GM21529 (cell line): ENCODE measurements around the gene KRT35.

Experiments
- ATAC-seq: cut with Tn5 transposase; IDR thresholded peaks from one replicate; pipeline ENCODE4 v1.9.1; 2021; ENCODE audit not compliant: unreplicated experiment

Gene KRT35

DNA sequence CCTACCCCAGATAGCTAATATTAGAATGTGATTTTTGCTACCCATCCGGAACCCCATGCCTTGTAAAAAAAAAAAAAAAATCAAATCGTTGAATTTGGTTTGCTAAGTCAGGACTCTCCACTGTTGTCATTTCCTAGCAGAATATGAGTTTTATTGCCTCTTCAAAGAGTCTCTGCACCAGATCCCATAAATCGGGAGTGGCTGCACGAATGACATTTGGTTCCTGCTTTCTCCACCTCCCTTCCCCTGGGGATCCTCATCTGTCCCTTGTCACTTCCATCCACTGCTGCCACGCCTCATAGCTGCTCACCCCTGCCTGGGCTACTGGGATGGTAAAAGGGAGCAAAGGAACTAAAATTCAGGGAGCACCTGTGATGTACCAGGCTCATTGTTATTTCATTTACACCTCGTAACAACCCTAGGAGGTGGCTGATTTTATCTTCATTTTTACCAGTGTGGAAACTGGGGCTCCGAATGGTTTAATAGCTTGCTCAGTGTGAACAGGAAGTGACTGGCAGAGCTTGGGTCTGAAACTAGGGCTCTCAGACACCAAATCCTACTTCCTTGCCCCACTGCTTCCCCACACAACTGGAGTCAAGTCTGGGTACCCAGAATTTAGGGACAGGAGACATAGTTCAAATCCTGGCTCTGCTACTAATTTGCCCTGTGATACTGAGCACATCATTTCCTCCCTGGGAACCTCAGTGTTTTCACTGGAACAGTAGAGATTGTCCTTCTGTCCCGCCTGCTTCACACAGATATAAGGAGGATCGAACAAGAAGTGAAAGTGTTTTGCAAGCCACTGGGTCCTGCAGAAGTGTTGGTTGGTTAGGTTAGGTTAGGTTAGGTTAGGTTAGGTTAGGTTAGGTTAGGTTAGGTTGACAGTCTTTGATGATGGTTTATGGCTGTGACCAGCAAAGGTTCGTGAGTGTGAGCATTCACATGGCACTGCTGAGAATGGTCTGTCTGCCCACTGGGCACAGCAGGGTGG is 9.3 kb upstream of the KRT35 start:
- no peak for ATAC-seq

GRCh38 chr17:41489531-41489930 is 8.6 kb upstream of the KRT35 start, which contains the start of gene KRT36:
Gene KRT36, minus strand, starts transcription at chr17:41489910. Its CDS starts 46 bp downstream, at chr17:41489864.
- ATAC-seq: no peak

GRCh38 chr17:41486809-41487530 is 6.0 kb upstream of the KRT35 start:
- no peak for ATAC-seq

GRCh38 chr17:41486316-41486715 is 5.4 kb upstream of the KRT35 start:
- ATAC-seq: no peak

DNA sequence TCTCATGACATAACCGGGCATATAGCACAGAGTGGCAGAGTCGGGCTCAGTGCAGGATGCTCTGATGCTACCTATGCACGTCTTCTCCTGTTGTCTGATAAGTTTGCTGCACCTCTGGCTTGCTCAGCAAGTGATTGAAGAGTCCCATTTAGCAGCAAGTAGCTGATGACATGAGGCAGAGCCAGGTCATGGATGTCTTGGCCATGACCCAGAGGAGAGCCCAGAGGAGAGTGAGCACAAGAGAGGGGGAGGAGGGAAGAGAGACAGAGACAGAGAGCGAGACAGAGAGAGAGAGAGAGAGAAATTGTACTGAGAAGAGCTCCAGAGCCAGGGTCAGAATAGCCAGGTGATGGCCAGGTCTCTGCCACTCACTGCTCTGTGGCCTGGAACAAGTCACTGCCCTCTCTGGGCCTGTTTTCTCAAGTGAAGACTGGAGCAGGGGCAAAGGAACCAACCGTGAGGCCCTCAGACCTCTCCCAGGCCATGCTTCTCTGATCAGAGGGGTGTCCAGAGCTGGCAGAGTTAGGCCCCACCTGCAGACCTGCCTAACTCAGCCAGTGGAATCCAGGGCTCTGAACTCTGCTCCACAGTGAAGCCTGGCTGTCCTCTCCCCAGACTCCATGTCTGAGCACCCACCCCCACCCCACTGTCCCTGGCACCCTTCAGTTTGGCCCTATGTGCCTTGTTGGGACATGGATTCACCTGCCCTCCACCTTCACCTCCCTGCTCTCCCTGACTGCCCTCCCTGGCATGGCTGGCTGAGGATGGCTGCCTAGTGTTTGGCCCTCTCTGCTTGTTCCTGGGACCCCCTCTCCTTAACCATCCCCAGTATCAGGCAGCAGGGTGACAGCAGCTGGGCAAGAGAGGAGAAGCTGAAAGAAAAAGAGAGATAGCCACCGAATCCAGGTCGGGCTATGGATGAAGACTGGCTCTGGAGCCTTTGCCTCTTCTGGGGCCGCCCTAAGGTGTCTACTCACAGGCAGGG is 4.3 kb upstream of the KRT35 start:
- no peak for ATAC-seq

- ATAC-seq: no peak
These were observed 3.3 kb upstream of the KRT35 start for GRCh38 chr17:41483991-41484826.

GRCh38 chr17:41483531-41483930 is 2.6 kb upstream of the KRT35 start:
- ATAC-seq: no peak

GRCh38 chr17:41480581-41480980 is 370 bp downstream of the KRT35 start:
- no peak for ATAC-seq

GRCh38 chr17:41480136-41480535 is 815 bp downstream of the KRT35 start:
- no peak for ATAC-seq

DNA sequence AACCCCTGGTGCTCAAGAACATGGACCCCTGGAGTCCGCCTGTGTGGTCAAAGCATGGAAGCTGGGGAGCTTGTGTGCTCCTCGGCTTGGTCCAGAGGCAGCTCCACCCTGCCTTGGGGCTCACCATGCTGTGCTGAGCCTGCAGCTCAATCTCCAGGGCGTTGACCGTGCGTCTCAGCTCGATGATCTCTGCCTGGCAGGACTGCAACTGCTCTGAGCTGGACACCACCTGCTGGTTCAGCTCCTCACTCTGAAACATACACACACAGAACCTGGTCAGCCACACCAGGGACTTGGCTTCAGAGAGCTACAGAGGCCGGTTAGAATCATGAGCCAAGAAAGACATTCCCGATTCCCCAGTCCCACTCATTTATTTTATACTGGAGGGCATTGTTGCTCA is 2.7 kb downstream of the KRT35 start:
- ATAC-seq: no peak

DNA sequence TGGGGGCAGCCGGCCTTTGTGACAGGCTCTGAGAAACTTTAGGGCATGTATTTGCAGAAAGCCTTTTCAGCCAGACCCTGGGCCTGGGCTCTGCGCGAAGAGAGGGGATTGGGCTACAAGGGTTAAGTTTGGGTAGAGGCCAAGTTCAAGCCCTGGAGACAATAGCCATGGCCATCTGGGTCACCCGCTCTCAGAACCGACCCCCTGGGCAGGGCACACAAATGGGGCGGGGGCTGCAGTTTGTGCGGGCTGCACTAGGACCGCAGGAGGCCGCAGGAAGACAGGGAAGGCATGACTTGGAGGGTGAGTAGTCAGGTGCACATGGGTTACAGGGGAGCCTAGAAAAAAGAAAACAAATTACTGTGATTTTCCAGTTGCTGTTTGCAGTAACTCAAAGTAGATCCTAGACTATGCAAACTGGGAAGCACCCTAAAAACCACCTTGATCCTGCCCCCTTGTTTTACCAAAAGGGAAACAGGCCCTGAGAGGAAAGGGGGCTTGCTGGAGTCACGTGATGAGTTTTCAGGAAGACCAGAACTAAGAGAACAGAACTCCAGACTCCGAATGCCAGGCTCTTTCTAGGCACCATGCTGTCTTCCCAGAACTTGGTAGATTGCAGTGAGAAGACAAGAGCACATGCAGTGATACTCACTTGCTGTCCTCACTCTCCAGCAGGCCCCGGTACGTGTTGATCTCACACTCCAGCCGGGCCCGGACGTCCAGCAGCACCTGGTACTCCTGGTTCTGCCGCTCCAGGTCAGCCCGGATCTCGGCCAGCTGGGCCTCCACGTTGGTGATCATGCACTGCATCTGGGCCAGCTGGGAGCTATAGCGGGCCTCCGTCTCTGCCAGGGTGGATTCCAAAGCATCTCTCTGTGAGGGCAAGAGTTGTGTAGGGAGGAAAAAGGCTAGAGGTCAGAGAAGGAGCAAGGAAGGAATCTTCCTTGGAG is 3.8 kb downstream of the KRT35 start:
- no peak for ATAC-seq

- no peak for ATAC-seq
These were observed 5.5 kb downstream of the KRT35 start for GRCh38 chr17:41475421-41475820.

DNA sequence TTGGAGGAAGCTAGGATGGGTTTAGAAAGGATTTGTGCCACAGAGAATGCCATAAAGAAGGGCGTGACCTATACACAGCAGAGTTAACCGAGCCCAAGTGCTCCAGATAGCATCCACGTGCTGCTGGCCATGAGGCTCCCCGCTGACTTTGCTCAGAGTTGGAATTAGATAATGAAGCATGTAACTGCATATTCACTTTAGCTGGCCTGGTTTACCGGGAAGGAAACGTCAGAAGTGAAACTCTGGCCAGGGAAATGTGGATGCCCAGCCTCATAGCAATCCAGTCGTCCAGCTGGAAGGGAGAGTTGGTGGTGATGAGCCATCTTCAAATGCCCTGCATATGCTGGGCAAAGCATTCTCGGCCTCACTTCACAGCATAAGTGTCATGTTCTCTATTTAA is 6.1 kb downstream of the KRT35 start:
- no peak for ATAC-seq

DNA sequence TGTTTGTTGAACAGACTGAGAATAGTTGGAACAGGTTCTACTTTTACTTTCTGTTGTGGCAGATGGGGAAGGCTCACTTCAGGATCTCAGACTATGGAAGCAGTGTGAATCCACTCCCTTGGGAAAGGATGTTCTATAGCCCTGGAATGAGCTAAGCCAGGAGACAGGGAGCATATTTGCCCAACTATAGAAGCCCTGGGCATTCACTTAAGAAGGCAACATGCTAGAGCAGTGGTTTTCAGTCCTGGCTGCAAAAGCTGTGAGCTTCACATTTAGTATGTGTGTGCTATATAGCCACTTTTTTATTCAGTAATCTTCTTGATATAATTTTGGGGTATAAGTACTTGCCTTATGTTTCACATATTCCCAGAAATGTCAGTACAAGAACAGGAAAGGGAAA is 12.6 kb downstream of the KRT35 start:
- ATAC-seq: no peak

DNA sequence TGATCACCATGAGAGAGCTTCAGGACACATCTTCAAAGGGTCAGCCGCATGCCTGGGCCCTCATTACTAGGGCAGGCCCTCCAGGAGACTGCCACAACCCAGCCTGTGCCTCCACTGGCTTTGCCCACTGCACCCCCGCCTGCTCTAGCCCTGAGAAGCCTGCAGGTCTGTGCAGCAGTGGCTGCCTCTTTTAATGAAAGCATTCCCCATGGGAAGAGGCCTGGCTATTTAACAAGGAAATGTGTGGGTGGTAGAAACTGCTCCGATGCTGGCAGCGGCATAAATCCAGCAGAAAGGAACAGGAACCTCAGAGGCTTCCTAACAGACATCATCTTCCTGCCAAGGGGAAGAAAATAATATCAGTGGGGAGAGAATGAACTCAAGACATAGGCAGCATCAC is 13.4 kb downstream of the KRT35 start:
- no peak for ATAC-seq

- no peak for ATAC-seq
These were observed 14.0 kb downstream of the KRT35 start, which contains the start of gene KRT32 for GRCh38 chr17:41466988-41467387. Gene KRT32, minus strand, starts transcription at chr17:41467386. Its CDS starts 61 bp downstream, at chr17:41467325.

DNA sequence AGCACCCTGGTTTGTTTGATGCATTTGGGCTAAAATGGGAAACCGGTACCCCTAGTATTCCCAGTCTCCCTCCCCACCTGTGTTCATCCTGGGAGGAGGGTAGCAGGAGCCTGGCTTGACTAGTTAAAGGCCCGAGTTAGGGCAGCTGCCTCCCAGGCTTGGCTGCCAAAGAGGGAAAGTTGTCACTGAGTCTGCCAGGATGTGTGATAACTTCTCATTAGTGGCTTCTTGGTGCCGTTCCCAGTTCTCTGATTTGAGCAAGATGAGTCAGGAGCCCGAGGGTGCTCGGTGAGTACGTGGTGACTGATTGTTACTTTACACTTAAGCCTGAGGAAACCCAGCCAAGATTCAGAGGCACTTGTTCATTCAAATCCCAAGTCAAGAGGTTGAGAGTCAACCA is 16.3 kb downstream of the KRT35 start:
- ATAC-seq: no peak

GRCh38 chr17:41464173-41464572 is 16.8 kb downstream of the KRT35 start:
- ATAC-seq: no peak

- ATAC-seq: no peak
These were observed 17.2 kb downstream of the KRT35 start for GRCh38 chr17:41463746-41464145.
